ENCODE results near the gene C5orf22. TPM values are rescaled to one million over a fixed set of nuclear protein-coding genes. Genes with fewer than 3 reads are reported as not detected.

Gene C5orf22
- total and polyA plus RNA-seq, 2 donors (not counting 3 experiments of a cell fraction or from before 2014, with no cell fraction given): 11.7 to 27.5 TPM

DNA sequence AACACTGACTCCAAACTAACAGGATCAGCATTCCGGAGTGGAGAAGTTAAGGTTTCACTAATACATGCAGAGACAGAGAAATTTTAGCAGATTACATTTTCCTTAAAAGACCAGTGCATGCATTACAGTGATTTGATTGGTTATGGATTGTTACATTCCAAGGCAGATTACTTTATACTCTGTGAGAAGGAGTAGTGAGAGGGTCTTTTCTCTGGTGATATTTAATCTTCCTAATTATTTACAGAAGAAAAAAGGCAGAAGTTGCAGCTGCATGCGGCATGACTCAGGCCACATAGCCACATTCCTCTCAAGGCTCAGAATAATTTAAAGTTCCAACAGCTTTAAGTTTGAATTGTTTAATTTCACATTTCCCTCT lies 53.8 kb downstream of the C5orf22 start:
- no peak overlapping the region for H3K9ac ChIP-seq (replicated peaks; ENCODE audit: extremely low read depth, insufficient read depth, low read length)
- no peaks in the 10 kb centered on the region for H3K4me1 ChIP-seq (ENCODE audit: control insufficient read depth, extremely low read depth, insufficient read depth, low read length)
- peaks cover 0 to 2% of the 10 kb centered on the region in 2 experiments for H3K27me3 ChIP-seq (ENCODE audit: control insufficient read depth in 2 of 2, insufficient read depth in 2 of 2, low read length in 2 of 2)
- H3K27ac ChIP-seq (ENCODE audit: insufficient read depth, low read depth, low read length): no peak overlapping the region
- no peak overlapping the region for H2AFZ ChIP-seq (ENCODE audit: low read depth, low read length)
- no peaks in the 10 kb centered on the region for H3K9me3 ChIP-seq (replicated peaks; ENCODE audit: control insufficient read depth, insufficient read depth, low read length)
- H3K36me3 ChIP-seq (ENCODE audit: control insufficient read depth in 2 of 2, extremely low read depth in 1 of 2, insufficient read depth in 2 of 2, low read length in 2 of 2): no peaks in the 10 kb centered on the region
- no peaks in the 10 kb centered on the region for H4K20me1 ChIP-seq (replicated peaks; ENCODE audit: control insufficient read depth, extremely low read depth, insufficient read depth, low read length)
- ChIA-PET CTCF (interaction anchor here (1.4 kb wide), 1 partner anchor 491 kb away, joined by 3 read pairs; no protein-coding TSS in a partner anchor), POLR2A (no interaction called here)
- no peak overlapping the region for H3K4me2 ChIP-seq (ENCODE audit: insufficient read depth, low read length)
- DNase-seq (ENCODE audit: low read depth, low spot score): no peak
- no peak for TF ChIP-seq JUN (IDR thresholded peaks at IDR 0.05; ENCODE audit: borderline replicate concordance, insufficient read depth, insufficient read length, low read depth)
- no peak for TF ChIP-seq FOS (IDR thresholded peaks at IDR 0.05; ENCODE audit: borderline replicate concordance, insufficient read depth, low read length)
- TF ChIP-seq MAX (IDR thresholded peaks at IDR 0.05; ENCODE audit: insufficient read depth, insufficient read length): no peak
- TF ChIP-seq POLR2A (IDR thresholded peaks at IDR 0.05; ENCODE audit: low read depth, low read length): no peak
- TF ChIP-seq CTCF (IDR thresholded peaks at IDR 0.05; ENCODE audit: extremely low read depth in 1 of 2, insufficient read depth in 1 of 2, low read depth in 1 of 2, low read length in 2 of 2): no peak
- no peak for TF ChIP-seq MYC (IDR thresholded peaks at IDR 0.05; ENCODE audit: low read depth, low read length)
- TF ChIP-seq EZH2 (IDR thresholded peaks at IDR 0.05; ENCODE audit: borderline replicate concordance, low read depth, low read length, severe bottlenecking): no peak
- TF ChIP-seq POLR2AphosphoS5 (IDR thresholded peaks at IDR 0.05; ENCODE audit: insufficient read depth, low read depth, low read length): no peak
- TF ChIP-seq GATA2 (IDR thresholded peaks at IDR 0.05; ENCODE audit: insufficient read depth, insufficient read length, low read depth, low read length): no peak
- FAIRE-seq: no peak
- H3K4me3 ChIP-seq (replicated peaks in 1 of 3; ENCODE audit: insufficient read depth in 1 of 3, low read depth in 1 of 3, low read length in 3 of 3): no peak overlapping the region
- no peaks in the 10 kb centered on the region for H3K79me2 ChIP-seq (ENCODE audit: control insufficient read depth, insufficient read depth, low read length)
- dilution Hi-C loops (cut with MboI; ENCODE audit: extremely low pct_ligation_motif_present, low sequenced_read_pairs): no loop called here
- BruUV-seq (replicated peaks): no TSS peak
- no peaks in the 10 kb centered on the region for H3K9me1 ChIP-seq (replicated peaks; ENCODE audit: control insufficient read depth, extremely low read depth, insufficient read depth, low read length)
- intact Hi-C loops (cut with micrococcal nuclease): no loop called here
